ENCODE measurements around the gene ACTL6B.
A peak's percentile ranks its signal among the peaks of the same experiment; 100 is the strongest.

ACTL6B gene

GRCh38 chr7:100699018-100699417 lies 42.8 kb upstream of the ACTL6B start:
- H3K4me1 ChIP-seq (ENCODE audit: insufficient read depth, low read length, severe bottlenecking) = peaks cover 8% of the 10 kb centered on the region
- no peak overlapping the region for H3K9ac ChIP-seq (ENCODE audit: low read length)
- no peak overlapping the region for H3K27ac ChIP-seq (ENCODE audit: low read depth, low read length, poor library complexity, severe bottlenecking)
- no peak overlapping the region for H2AFZ ChIP-seq (ENCODE audit: low read length)
- H3K27me3 ChIP-seq (ENCODE audit: insufficient read depth, low read length) = 0 out of 2 replicates have a peak, but pooled peaks cover 12% of the 10 kb centered on the region
- no peak for TF ChIP-seq EZH2 (IDR thresholded peaks at IDR 0.05; ENCODE audit: borderline replicate concordance, low read length)
- no peak for TF ChIP-seq CTCF (IDR thresholded peaks at IDR 0.05; ENCODE audit: low read length)
- H3K79me2 ChIP-seq (ENCODE audit: insufficient read depth, low read length) = no peaks in the 10 kb centered on the region
- H4K20me1 ChIP-seq (ENCODE audit: insufficient read depth, low read length) = no peaks in the 10 kb centered on the region
- H3F3A ChIP-seq (ENCODE audit: insufficient read depth, low read length) = peaks cover 9% of the 10 kb centered on the region; the same call in 1 of the 2 replicates
- H3K4me3 ChIP-seq (ENCODE audit: low read depth, low read length, poor library complexity, severe bottlenecking) = no peak overlapping the region
- no peaks in the 10 kb centered on the region for H3K36me3 ChIP-seq (ENCODE audit: insufficient read depth, low read length)
- no peaks in the 10 kb centered on the region for H3K9me3 ChIP-seq (ENCODE audit: low read length)
- no peaks in the 10 kb centered on the region for H3K9me2 ChIP-seq (ENCODE audit: low read depth, low read length)
- H3K4me2 ChIP-seq (ENCODE audit: low read length) = no peak overlapping the region

- Histone ChIP-seq H3F3A (ENCODE audit: insufficient read depth, low read length) (peaks cover 9% of the 10 kb centered on the region; the same call in 1 of the 2 replicates), H3K4me2 (ENCODE audit: low read length) (no peak overlapping the region), H3K27ac (ENCODE audit: low read depth, low read length, poor library complexity, severe bottlenecking) (no peak overlapping the region), H3K4me1 (ENCODE audit: insufficient read depth, low read length, severe bottlenecking) (peaks cover 31% of the 10 kb centered on the region), H3K27me3 (ENCODE audit: insufficient read depth, low read length) (0 out of 2 replicates have a peak, but pooled peaks cover 12% of the 10 kb centered on the region), H3K79me2 (ENCODE audit: insufficient read depth, low read length) (peaks cover 22% of the 10 kb centered on the region), H2AFZ (ENCODE audit: low read length) (no peak overlapping the region), H3K36me3 (ENCODE audit: insufficient read depth, low read length) (0 out of 2 replicates have a peak, but pooled peaks cover 7% of the 10 kb centered on the region), H4K20me1 (ENCODE audit: insufficient read depth, low read length) (no peaks in the 10 kb centered on the region), H3K9ac (ENCODE audit: low read length) (no peak overlapping the region), H3K9me3 (ENCODE audit: low read length) (no peaks in the 10 kb centered on the region), H3K4me3 (ENCODE audit: low read depth, low read length, poor library complexity, severe bottlenecking) (no peak overlapping the region), H3K9me2 (ENCODE audit: low read depth, low read length) (no peaks in the 10 kb centered on the region)
- TF ChIP-seq EZH2 (IDR thresholded peaks at IDR 0.05; ENCODE audit: borderline replicate concordance, low read length) (no peak), CTCF (IDR thresholded peaks at IDR 0.05; ENCODE audit: low read length) (no peak)
Measured at GRCh38 chr7:100696123-100696521, 39.9 kb upstream of the ACTL6B start.

GRCh38 chr7:100694098-100694745 lies 38.0 kb upstream of the ACTL6B start, which contains the start of gene GIGYF1:
Gene GIGYF1 (minus strand): TSS chr7:100694250. CDS start chr7:100688238, 6,012 bp downstream.
- Histone ChIP-seq H2AFZ (ENCODE audit: low read length) (peak within 1 kb of the TSS; percentile 98; the same call in 1 of the 2 replicates), H3K79me2 (ENCODE audit: insufficient read depth, low read length) (peaks cover 37% of the 10 kb centered on the region), H3K4me1 (ENCODE audit: insufficient read depth, low read length, severe bottlenecking) (peaks cover 34% of the 10 kb centered on the region), H3K9me3 (ENCODE audit: low read length) (no peaks in the 10 kb centered on the region), H3K27ac (ENCODE audit: low read depth, low read length, poor library complexity, severe bottlenecking) (peak within 1 kb of the TSS; percentile 11), H3K9me2 (ENCODE audit: low read depth, low read length) (no peaks in the 10 kb centered on the region), H3F3A (ENCODE audit: insufficient read depth, low read length) (peaks cover 9% of the 10 kb centered on the region; the same call in 1 of the 2 replicates), H3K27me3 (ENCODE audit: insufficient read depth, low read length) (0 out of 2 replicates have a peak, but pooled peaks cover 6% of the 10 kb centered on the region), H3K4me2 (ENCODE audit: low read length) (peak within 1 kb of the TSS; percentile 99), H3K9ac (ENCODE audit: low read length) (peak within 1 kb of the TSS; percentile 91), H3K4me3 (ENCODE audit: low read depth, low read length, poor library complexity, severe bottlenecking) (peak within 1 kb of the TSS; percentile 98), H4K20me1 (ENCODE audit: insufficient read depth, low read length) (no peaks in the 10 kb centered on the region), H3K36me3 (ENCODE audit: insufficient read depth, low read length) (peaks cover 21% of the 10 kb centered on the region; the same call in 1 of the 2 replicates)
- TF ChIP-seq CTCF (IDR thresholded peaks at IDR 0.05; ENCODE audit: low read length) (no peak), EZH2 (IDR thresholded peaks at IDR 0.05; ENCODE audit: borderline replicate concordance, low read length) (no peak)
